ENCODE results near the gene XPC.
A peak's percentile ranks its signal among the peaks of the same experiment; 100 is the strongest.

Gene XPC

DNA sequence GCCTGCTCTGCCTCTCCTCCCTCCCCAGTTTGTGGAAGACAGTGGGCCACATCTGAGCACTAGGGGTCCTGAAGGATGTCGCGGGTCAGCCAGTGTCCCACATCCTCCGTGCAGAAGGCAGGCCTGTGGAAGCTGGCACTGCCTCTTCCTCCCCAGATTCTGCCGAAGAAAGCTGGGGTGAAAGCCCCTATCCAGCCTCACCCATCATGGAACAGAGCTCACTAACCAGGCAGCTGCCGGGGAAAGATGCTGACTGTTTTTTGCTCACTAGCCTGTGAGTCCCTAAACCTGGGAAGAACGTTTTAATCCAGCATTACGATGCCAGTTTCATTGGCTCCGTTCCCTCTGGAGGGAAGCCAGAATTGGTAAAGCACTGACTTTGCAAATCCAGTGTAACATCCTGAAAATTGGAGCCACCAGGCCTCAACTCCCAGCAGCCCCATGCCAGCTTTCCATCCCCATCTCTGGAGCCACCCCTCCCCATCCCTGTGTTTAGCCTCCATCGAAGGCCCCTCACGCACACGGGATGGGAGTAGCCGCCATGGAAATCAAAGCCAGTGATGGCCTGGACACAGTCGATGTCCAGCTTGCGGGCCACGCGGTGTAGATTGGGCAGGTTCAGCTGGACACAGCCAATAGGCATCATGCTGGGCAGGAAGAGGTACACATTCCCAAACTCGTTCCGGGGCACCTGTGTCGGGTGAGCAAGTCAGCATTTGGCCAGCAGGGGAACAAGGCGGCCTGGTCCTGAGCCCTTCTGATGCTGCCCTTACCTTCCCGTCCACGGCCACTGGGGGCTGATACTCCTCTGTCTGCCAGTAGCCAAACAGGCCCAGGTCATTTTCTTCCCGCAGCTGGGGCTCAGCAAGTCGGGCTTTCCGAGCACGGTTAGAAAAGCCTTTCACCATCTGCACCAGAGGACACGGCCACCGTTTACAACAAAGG, 30.1 kb downstream of the XPC start:
- H3K9me3 Mint-ChIP-seq = no peaks in the 10 kb centered on the region
- no peak overlapping the region for H3K4me3 Mint-ChIP-seq
- H3K27ac Mint-ChIP-seq = peak overlapping the region; percentile 4
- peaks cover 8% of the 10 kb centered on the region for H3K36me3 Mint-ChIP-seq
- H3K27me3 Mint-ChIP-seq = no peaks in the 10 kb centered on the region
- peaks cover 33% of the 10 kb centered on the region for H3K4me1 Mint-ChIP-seq

DNA sequence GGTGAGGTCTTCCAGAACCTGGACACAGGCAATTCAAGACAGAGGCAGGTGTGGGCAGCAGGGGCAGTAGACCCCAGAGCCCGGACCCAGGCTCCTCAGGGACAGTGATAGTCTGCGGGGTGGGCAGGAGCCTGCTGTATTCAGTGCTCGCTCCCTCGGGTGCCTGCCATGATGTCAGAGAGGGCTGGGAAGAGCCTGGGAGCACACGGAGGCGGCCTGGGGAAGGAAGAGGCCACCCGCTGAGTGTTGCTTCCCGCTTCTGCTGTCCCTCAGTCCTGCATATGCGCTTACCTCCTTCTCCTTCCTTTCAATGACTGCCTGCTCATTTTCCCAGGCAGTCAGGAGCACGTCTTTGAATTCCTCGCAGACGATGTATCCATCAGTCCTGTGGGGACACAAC, 30.8 kb downstream of the XPC start:
- peaks cover 40% of the 10 kb centered on the region for H3K4me1 Mint-ChIP-seq
- no peak overlapping the region for H3K4me3 Mint-ChIP-seq
- no peaks in the 10 kb centered on the region for H3K9me3 Mint-ChIP-seq
- no peaks in the 10 kb centered on the region for H3K27me3 Mint-ChIP-seq
- peaks cover 9% of the 10 kb centered on the region for H3K36me3 Mint-ChIP-seq
- H3K27ac Mint-ChIP-seq = no peak overlapping the region

DNA sequence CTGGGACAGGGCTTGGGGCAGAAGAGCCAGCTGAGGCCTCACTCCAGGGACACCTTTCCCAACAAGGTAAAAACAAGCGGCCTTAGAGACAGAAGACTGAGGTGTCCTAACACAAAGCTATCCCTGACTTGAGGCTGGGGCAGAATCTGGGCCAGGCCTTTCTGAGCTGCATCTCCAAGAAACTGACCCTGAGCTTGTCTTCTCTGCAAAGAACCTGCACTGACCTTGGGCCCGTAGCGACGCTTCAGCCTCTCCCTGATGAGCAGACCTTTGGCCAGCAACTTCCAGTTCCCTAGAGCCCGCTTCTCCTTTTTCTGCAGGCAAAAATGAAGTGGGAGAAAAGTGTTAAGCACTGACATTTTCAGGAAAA, 31.4 kb downstream of the XPC start:
- H3K4me1 Mint-ChIP-seq = peaks cover 45% of the 10 kb centered on the region
- no peaks in the 10 kb centered on the region for H3K9me3 Mint-ChIP-seq
- H3K36me3 Mint-ChIP-seq = peaks cover 10% of the 10 kb centered on the region
- peak overlapping the region; percentile 35 for H3K27ac Mint-ChIP-seq
- no peaks in the 10 kb centered on the region for H3K27me3 Mint-ChIP-seq
- no peak overlapping the region for H3K4me3 Mint-ChIP-seq

DNA sequence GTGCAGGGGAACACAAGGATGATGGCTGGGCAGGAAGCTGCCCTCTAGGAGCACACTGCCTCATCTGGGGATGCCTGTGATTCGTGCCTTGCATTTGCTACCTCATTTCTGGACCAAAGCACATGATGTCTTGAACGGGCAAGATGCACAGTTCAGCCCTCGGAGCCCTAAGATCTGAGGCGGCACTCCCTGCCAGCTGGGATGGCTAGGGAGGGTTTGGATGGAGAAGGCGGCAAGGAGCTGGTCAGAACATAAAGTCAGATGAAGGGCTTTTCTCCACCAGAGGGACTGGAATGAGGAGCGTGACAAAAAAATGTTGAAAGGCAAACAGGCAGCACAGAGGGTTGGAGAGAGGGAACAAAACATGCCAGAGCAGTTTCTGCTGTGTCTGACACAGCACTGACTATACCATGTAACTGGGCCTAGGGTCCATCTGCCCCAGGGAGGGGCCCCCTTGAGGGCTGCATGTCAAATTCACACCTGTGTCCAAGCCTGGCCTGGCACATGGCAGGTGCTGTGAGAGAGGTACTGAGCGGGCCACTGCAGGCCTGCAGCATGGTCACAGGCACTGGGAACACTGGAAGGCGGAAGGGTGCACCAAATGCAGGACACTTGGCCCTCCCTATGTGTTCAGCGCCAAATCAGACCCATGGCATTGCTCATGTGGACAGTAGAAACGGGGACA, 31.9 kb downstream of the XPC start:
- H3K27me3 Mint-ChIP-seq = no peaks in the 10 kb centered on the region
- peaks cover 51% of the 10 kb centered on the region for H3K4me1 Mint-ChIP-seq

GRCh38 chr3:14145670-14146380, 32.6 kb downstream of the XPC start:
- H3K36me3 Mint-ChIP-seq = peaks cover 13% of the 10 kb centered on the region
- H3K4me1 Mint-ChIP-seq = peaks cover 58% of the 10 kb centered on the region

More for the DNA sequence above, 31.9 kb downstream of the XPC start:
- Mint-ChIP-seq H3K27ac (no peak overlapping the region), H3K9me3 (no peaks in the 10 kb centered on the region), H3K4me3 (no peak overlapping the region), H3K36me3 (peaks cover 13% of the 10 kb centered on the region)

GRCh38 chr3:14145236-14145635, 33.2 kb downstream of the XPC start:
- peaks cover 64% of the 10 kb centered on the region for H3K4me1 Mint-ChIP-seq
- peak overlapping the region; percentile 88 for H3K27ac Mint-ChIP-seq
- peak overlapping the region; percentile 23 for H3K4me3 Mint-ChIP-seq
- peaks cover 13% of the 10 kb centered on the region for H3K36me3 Mint-ChIP-seq
- H3K9me3 Mint-ChIP-seq = no peaks in the 10 kb centered on the region
- H3K27me3 Mint-ChIP-seq = no peaks in the 10 kb centered on the region

More at GRCh38 chr3:14145670-14146380, 32.6 kb downstream of the XPC start:
- Mint-ChIP-seq H3K9me3 (no peaks in the 10 kb centered on the region), H3K27ac (peak overlapping the region; percentile 62), H3K4me3 (no peak overlapping the region), H3K27me3 (no peaks in the 10 kb centered on the region)

DNA sequence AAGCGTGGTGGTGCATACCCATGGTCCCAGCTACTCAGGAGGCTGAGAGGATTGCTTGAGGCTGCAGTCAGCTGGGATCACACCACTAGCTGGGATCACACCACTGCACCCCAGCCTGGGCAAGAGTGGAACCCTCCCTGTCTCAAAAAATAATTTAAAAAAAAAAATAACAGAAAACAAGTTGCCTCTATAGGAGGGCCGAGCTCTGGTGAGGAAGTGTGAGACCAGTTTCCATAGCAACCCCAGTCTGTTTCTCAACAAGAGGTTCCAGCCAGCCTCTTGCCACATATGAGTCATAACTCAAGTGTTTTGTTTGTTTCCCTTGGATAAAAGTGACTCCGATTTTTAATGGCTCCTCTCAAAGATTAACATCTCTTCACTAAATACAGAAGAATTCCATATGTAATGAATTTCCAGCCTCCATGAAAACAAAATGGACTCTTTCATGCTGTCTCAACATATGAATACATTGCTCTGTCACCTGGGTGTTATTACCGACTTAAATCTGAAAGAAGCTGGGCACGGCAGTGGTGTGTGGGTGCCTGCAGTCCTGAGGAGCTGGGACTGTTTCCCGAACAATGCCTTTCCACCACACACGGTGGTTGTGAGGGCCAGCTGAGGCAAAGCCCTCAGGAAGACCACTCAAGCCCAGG, 33.9 kb downstream of the XPC start:
- Mint-ChIP-seq H3K27me3 (no peaks in the 10 kb centered on the region), H3K4me1 (peaks cover 65% of the 10 kb centered on the region), H3K27ac (peak overlapping the region; percentile 92), H3K4me3 (peak overlapping the region; percentile 78), H3K9me3 (no peaks in the 10 kb centered on the region), H3K36me3 (peaks cover 13% of the 10 kb centered on the region)

- Mint-ChIP-seq H3K27me3 (no peaks in the 10 kb centered on the region), H3K4me1 (peaks cover 65% of the 10 kb centered on the region), H3K27ac (peak overlapping the region; percentile 92), H3K9me3 (no peaks in the 10 kb centered on the region), H3K4me3 (peak overlapping the region; percentile 68), H3K36me3 (peaks cover 13% of the 10 kb centered on the region)
These were observed 34.9 kb downstream of the XPC start for GRCh38 chr3:14143271-14144225.

DNA sequence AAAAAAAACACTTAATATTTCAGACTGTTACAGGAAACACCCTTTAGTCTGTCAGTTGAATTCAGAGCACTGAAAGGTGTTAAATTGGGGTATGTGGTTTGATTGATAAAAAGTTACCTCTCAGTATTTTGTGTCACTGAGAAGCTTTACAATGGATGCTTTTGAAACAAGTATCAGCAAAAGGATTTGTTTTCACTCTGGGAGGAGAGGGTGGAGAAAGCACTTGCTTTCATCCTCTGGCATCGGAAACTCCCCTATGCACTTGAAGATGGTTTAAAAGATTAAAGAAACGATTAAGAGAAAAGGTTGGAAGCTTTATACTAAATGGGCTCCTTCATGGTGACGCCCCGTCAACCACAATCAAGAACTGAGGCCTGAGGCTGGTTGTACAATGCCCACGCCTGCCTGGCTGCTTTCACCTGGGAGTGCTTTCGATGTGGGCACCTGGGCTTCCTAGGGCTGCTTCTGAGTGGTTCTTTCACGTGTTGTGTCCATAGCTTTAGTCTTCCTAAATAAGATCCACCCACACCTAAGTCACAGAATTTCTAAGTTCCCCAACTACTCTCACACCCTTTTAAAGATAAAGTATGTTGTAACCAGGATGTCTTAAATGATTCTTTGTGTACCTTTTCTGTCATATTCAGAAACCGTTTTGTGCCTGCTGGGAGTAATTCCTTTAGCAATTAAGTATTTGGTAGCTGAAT, 35.7 kb downstream of the XPC start:
- Mint-ChIP-seq H3K4me1 (peaks cover 65% of the 10 kb centered on the region), H3K27me3 (no peaks in the 10 kb centered on the region), H3K36me3 (peaks cover 12% of the 10 kb centered on the region), H3K9me3 (no peaks in the 10 kb centered on the region), H3K27ac (peak overlapping the region; percentile 92), H3K4me3 (peak overlapping the region; percentile 68)

DNA sequence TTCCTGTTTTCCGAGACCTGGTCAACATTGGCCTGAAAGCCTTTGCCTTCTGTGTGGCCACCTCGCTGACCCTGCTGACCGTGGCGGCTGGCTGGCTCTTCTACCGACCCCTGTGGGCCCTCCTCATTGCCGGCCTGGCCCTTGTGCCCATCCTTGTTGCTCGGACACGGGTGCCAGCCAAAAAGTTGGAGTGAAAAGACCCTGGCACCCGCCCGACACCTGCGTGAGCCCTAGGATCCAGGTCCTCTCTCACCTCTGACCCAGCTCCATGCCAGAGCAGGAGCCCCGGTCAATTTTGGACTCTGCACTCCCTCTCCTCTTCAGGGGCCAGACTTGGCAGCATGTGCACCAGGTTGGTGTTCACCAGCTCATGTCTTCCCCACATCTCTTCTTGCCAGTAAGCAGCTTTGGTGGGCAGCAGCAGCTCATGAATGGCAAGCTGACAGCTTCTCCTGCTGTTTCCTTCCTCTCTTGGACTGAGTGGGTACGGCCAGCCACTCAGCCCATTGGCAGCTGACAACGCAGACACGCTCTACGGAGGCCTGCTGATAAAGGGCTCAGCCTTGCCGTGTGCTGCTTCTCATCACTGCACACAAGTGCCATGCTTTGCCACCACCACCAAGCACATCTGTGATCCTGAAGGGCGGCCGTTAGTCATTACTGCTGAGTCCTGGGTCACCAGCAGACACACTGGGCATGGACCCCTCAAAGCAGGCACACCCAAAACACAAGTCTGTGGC, 36.6 kb downstream of the XPC start:
- H3K27ac Mint-ChIP-seq = peak overlapping the region; percentile 90
- H3K9me3 Mint-ChIP-seq = no peaks in the 10 kb centered on the region
- H3K4me3 Mint-ChIP-seq = peak overlapping the region; percentile 56
- H3K36me3 Mint-ChIP-seq = peaks cover 9% of the 10 kb centered on the region
- H3K27me3 Mint-ChIP-seq = no peaks in the 10 kb centered on the region
- H3K4me1 Mint-ChIP-seq = peaks cover 65% of the 10 kb centered on the region

GRCh38 chr3:14141144-14141543, 37.3 kb downstream of the XPC start:
- Mint-ChIP-seq H3K4me1 (peaks cover 60% of the 10 kb centered on the region), H3K27me3 (no peaks in the 10 kb centered on the region), H3K4me3 (no peak overlapping the region), H3K27ac (peak overlapping the region; percentile 90), H3K9me3 (no peaks in the 10 kb centered on the region), H3K36me3 (peaks cover 11% of the 10 kb centered on the region)

DNA sequence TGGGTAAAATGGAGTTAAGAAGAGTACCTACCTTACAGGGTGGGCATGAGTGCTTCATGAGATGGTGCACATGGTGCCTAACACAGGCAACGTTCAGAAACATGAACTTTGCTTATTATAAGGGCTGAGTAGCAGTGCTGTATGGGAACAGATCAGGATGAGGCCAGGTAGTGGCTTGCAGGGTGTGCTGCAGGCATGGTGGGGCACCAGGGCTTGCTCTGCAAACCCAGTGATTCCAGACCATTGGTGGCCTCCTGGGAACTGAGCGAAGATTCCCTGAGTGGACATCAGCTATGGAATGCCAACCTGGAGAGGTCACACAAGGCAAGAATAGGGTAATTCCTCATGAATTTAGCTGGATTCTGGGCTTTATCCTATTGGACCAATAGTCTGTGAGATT, 37.7 kb downstream of the XPC start:
- Mint-ChIP-seq H3K27me3 (no peaks in the 10 kb centered on the region), H3K4me1 (peaks cover 56% of the 10 kb centered on the region), H3K27ac (no peak overlapping the region), H3K4me3 (no peak overlapping the region), H3K36me3 (peaks cover 13% of the 10 kb centered on the region), H3K9me3 (no peaks in the 10 kb centered on the region)

DNA sequence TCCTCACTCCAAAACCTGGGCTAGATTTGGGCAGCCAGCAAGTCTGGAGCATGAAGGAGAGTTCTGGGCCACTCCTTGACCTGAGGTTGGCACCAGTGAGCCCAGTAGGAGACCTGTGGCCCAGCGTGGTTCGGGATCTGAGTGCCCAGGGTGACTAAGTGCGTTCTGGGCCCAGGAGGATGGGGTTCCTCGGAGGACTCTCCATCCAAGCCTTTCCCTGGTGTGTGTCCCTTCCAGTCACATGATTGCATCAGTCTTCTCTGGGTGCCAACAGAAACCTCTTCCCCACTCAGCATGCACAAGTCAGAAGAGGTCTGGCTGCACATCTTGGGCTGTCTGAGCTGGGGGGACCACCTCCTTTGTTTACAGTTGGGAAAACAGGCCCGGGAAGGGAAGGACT, 38.6 kb downstream of the XPC start:
- Mint-ChIP-seq H3K36me3 (peaks cover 13% of the 10 kb centered on the region), H3K9me3 (no peaks in the 10 kb centered on the region), H3K4me1 (peaks cover 47% of the 10 kb centered on the region), H3K4me3 (no peak overlapping the region), H3K27ac (no peak overlapping the region), H3K27me3 (no peaks in the 10 kb centered on the region)
